Prostate gland (tissue), 2 donors: ENCODE results near the gene TEX261. TPM values are rescaled to one million over a fixed set of nuclear protein-coding genes. Genes with fewer than 3 reads are reported as not detected.

Source experiments
- DNase-seq: peaks from one replicate; pipeline ENCODE4 v3.0.0-alpha.2; 2019; ENCODE audit warnings: low spot score
- H3K27ac ChIP-seq, 2 donors: fragments of 200-600 bp; sonication (generic); 2 replicates each; pipeline ENCODE4 v1.5.1; 2017 to 2019
- H3K27me3 ChIP-seq: fragments of 200-600 bp; sonication (generic); replicated peaks from 2 replicates; pipeline ENCODE4 v1.5.1; 2019; ENCODE audit not compliant: insufficient read depth
- H3K36me3 ChIP-seq, 2 donors: fragments of 200-600 bp; sonication (generic); 1 replicate in 1 of 2; 2 replicates in 1 of 2; pipeline versions ENCODE4 v1.5.1 to v1.8.1; 2017 to 2019
- H3K4me1 ChIP-seq: fragments of 200-600 bp; sonication (generic); replicated peaks from 2 replicates; pipeline ENCODE4 v1.5.1; 2019
- H3K4me3 ChIP-seq, 2 donors: fragments of 200-600 bp; sonication (generic); 2 replicates each; pipeline ENCODE4 v1.5.1; 2017 to 2019
- H3K9me3 ChIP-seq: fragments of 200-600 bp; sonication (generic); 2 replicates; pipeline ENCODE4 v1.5.1; 2017
- CTCF ChIP-seq, 4 experiments: fragments of 200-600 bp in 2 of 4; fragments of 450-650 bp in 2 of 4; sonication (generic) in 2 of 4; IDR thresholded peaks; 1 replicate in 3 of 4; 2 replicates in 1 of 4; pipeline ENCODE4 v1.5.1; 2016 to 2019; ENCODE audit warnings: antibody characterized with exemption in 4 of 4, mild to moderate bottlenecking in 2 of 4, moderate library complexity in 2 of 4
- POLR2A ChIP-seq: fragments of 450-650 bp; IDR thresholded peaks from one replicate; pipeline ENCODE4 v1.6.1; 2016; ENCODE audit warnings: antibody characterized with exemption, mild to moderate bottlenecking
- POLR2AphosphoS5 ChIP-seq: sonication (generic); formaldehyde crosslinking; IDR thresholded peaks from one replicate; pipeline ENCODE4 v1.6.1; 2017; ENCODE audit warnings: antibody characterized with exemption
- WGBS: methylation state at CpG from one replicate; pipeline ENCODE4 v1.1.5; 2018; 5-methylcytosine and 5-hydroxymethylcytosine counted together
- intact Hi-C: fragments of 100-400 bp; cut with DNase I; formaldehyde crosslinking; loops from one replicate; pipeline ENCODE4 v1.14.2; 2022
- total RNA-seq, 2 donors: library from RNA; depleted of rRNA; stranded (reverse); fragments of >200 nt; gene quantifications; one replicate each; pipeline ENCODE4 v1.1.0, GENCODE V29; 2016

TEX261 gene
- total RNA-seq, 2 donors from 2014 or later: 41.4 to 45.2 TPM

- H3K4me3 ChIP-seq: no peak overlapping the region
- H3K27me3 ChIP-seq: no peaks in the 10 kb centered on the region
- TF ChIP-seq CTCF (IDR thresholded peaks at IDR 0.05) (no peak), POLR2A (no peak), POLR2AphosphoS5 (no peak)
- H3K36me3 ChIP-seq: no peaks in the 10 kb centered on the region
- intact Hi-C loops: no loop called here
- H3K4me1 ChIP-seq: no peaks in the 10 kb centered on the region
- WGBS: 92% methylated on average over 9 of the region's 9 CpGs
- no peak for DNase-seq
- no peak overlapping the region for H3K27ac ChIP-seq
- no peaks in the 10 kb centered on the region for H3K9me3 ChIP-seq
Observed at GRCh38 chr2:70979626-70980025, 15.0 kb downstream of the TEX261 start.

GRCh38 chr2:70979180-70979488, 15.5 kb downstream of the TEX261 start:
- WGBS: 20% methylated on average over 19 of the region's 19 CpGs
- intact Hi-C loops: no loop called here
- H3K36me3 ChIP-seq: no peaks in the 10 kb centered on the region
- no peaks in the 10 kb centered on the region for H3K4me1 ChIP-seq
- peak overlapping the region; percentile 43 to 46 for H3K4me3 ChIP-seq
- TF ChIP-seq CTCF (IDR thresholded peaks at IDR 0.05) (no peak), POLR2AphosphoS5 (no peak), POLR2A (no peak)
- no peak for DNase-seq
- no peaks in the 10 kb centered on the region for H3K27me3 ChIP-seq
- H3K27ac ChIP-seq: peak overlapping the region; percentile 76 to 86
- no peaks in the 10 kb centered on the region for H3K9me3 ChIP-seq

GRCh38 chr2:70978341-70979179, 16.1 kb downstream of the TEX261 start, which contains the start of gene ANKRD53:
ANKRD53 (plus strand) TSS chr2:70978630; CDS start chr2:70978646, 16 bp downstream.
- H3K4me3 ChIP-seq: peak within 1 kb of the TSS; percentile 43 to 46
- H3K36me3 ChIP-seq: no peaks in the 10 kb centered on the region
- peak in 1 of 4 experiments; percentile 4 for TF ChIP-seq CTCF (IDR thresholded peaks at IDR 0.05)
- TF ChIP-seq POLR2AphosphoS5: no peak
- TF ChIP-seq POLR2A: no peak
- WGBS: 2% methylated on average over 50 of the region's 67 CpGs
- peak; percentile 33 for DNase-seq
- no peaks in the 10 kb centered on the region for H3K4me1 ChIP-seq
- intact Hi-C loops: no loop called here
- peak within 1 kb of the TSS; percentile 80 to 86 for H3K27ac ChIP-seq
- H3K9me3 ChIP-seq: no peaks in the 10 kb centered on the region
- H3K27me3 ChIP-seq: no peaks in the 10 kb centered on the region

DNA sequence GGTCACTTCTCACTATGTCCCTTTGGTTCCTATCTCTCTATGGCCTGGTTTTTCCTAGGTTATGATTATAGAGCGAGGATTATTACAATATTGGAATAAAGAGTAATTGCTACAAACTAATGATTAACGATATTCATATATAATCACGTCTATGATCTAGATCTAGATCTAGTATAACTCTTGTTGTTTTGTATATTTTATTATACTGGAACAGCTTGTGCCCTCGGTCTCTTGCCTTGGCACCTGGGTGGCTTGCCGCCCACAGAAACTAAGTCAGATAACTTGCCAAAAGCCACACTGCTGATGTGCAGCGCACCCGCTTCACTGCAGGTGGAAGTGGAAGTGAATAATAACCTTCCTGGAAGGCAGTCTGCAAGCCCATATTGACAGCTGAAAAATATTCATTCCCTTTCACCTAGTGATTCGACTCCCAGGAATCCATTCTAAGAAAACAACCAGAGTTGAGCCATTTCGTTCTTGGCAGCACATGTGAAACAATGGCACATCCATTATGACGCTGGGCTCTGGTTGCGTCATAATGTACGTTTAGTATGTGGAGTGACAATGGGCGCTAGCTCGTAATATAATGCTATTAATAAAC, 17.0 kb downstream of the TEX261 start:
- H3K27me3 ChIP-seq: no peaks in the 10 kb centered on the region
- H3K9me3 ChIP-seq: no peaks in the 10 kb centered on the region
- H3K4me1 ChIP-seq: no peaks in the 10 kb centered on the region
- no peaks in the 10 kb centered on the region for H3K36me3 ChIP-seq
- 24% methylated on average over 14 of the region's 14 CpGs for WGBS
- TF ChIP-seq CTCF (IDR thresholded peaks at IDR 0.05) (no peak), POLR2AphosphoS5 (no peak), POLR2A (no peak)
- peak overlapping the region; percentile 80 to 86 for H3K27ac ChIP-seq
- intact Hi-C loops: no loop called here
- H3K4me3 ChIP-seq: peak overlapping the region in 1 of 2 donors; percentile 46
- peak; percentile 37 for DNase-seq

DNA sequence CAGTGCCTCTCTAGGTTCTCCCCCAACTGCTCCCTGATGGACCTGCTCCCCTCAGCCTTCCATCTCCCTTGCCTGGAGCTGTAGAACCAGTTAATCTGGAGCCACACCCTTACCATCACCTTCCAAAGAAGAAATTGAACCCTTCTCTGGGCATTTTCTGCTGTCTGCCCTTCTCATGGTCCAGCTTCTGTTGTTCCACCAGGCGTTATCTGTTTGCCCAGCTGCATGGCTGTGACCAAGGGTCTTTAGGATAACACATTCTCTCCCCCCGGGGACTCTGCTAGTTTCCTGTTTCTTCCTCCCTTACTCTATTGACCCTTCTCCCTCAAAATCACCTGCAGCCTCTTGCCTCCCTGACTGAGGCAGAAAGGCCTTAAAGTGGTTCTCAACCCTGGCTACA, 19.4 kb downstream of the TEX261 start:
- Histone ChIP-seq H3K4me3 (no peak overlapping the region), H3K4me1 (no peaks in the 10 kb centered on the region), H3K36me3 (no peaks in the 10 kb centered on the region), H3K27ac (no peak overlapping the region), H3K9me3 (no peaks in the 10 kb centered on the region), H3K27me3 (no peaks in the 10 kb centered on the region)
- WGBS: 82% methylated on average over 2 of the region's 2 CpGs
- intact Hi-C loops: no loop called here
- no peak for DNase-seq
- TF ChIP-seq CTCF (IDR thresholded peaks at IDR 0.05) (no peak), POLR2A (no peak), POLR2AphosphoS5 (no peak)
